ENCODE results near the gene EID1. TPM values are rescaled to one million over a fixed set of nuclear protein-coding genes. Genes with fewer than 3 reads are reported as not detected.

EID1 gene
- total RNA-seq, 1 experiment from 2014 or later, result 102 TPM

GRCh38 chr15:48833526-48834239 is 44.3 kb upstream of the EID1 start:
- Histone ChIP-seq H3K4me3 (ENCODE audit: low read depth in 2 of 2, low read length in 2 of 2) (no peak overlapping the region), H3K36me3 (ENCODE audit: control insufficient read depth, insufficient read depth, low read length) (no peaks in the 10 kb centered on the region), H3K4me1 (ENCODE audit: control insufficient read depth, insufficient read depth, low read length) (no peaks in the 10 kb centered on the region), H3K9me3 (ENCODE audit: control insufficient read depth, insufficient read depth, low read depth, low read length) (no peaks in the 10 kb centered on the region), H3K27me3 (ENCODE audit: control insufficient read depth, insufficient read depth, low read length) (no peaks in the 10 kb centered on the region; the same call in 1 of the 2 replicates), H3K27ac (ENCODE audit: low read length) (no peak overlapping the region)
- in situ Hi-C loops (cut with HindIII; ENCODE audit: low pct_unique_long_range_greater_than_20kb, low sequenced_read_pairs), result no loop called here
- TF ChIP-seq POLR2AphosphoS5 (IDR thresholded peaks at IDR 0.05; ENCODE audit: low read depth, low read length) (no peak), TCF7L2 (IDR thresholded peaks at IDR 0.05; ENCODE audit: low read depth, low read length) (no peak), SIN3A (IDR thresholded peaks at IDR 0.05; ENCODE audit: borderline replicate concordance, insufficient read depth, low read depth, low read length) (no peak)
- TF ChIP-seq, protein P1, sequence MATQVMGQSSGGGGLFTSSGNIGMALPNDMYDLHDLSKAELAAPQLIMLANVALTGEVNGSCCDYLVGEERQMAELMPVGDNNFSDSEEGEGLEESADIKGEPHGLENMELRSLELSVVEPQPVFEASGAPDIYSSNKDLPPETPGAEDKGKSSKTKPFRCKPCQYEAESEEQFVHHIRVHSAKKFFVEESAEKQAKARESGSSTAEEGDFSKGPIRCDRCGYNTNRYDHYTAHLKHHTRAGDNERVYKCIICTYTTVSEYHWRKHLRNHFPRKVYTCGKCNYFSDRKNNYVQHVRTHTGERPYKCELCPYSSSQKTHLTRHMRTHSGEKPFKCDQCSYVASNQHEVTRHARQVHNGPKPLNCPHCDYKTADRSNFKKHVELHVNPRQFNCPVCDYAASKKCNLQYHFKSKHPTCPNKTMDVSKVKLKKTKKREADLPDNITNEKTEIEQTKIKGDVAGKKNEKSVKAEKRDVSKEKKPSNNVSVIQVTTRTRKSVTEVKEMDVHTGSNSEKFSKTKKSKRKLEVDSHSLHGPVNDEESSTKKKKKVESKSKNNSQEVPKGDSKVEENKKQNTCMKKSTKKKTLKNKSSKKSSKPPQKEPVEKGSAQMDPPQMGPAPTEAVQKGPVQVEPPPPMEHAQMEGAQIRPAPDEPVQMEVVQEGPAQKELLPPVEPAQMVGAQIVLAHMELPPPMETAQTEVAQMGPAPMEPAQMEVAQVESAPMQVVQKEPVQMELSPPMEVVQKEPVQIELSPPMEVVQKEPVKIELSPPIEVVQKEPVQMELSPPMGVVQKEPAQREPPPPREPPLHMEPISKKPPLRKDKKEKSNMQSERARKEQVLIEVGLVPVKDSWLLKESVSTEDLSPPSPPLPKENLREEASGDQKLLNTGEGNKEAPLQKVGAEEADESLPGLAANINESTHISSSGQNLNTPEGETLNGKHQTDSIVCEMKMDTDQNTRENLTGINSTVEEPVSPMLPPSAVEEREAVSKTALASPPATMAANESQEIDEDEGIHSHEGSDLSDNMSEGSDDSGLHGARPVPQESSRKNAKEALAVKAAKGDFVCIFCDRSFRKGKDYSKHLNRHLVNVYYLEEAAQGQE (IDR thresholded peaks at IDR 0.05; ENCODE audit: insufficient read depth in 1 of 2, low read depth in 2 of 2, low read length in 1 of 2), result no peak
- TF ChIP-seq, protein P2, sequence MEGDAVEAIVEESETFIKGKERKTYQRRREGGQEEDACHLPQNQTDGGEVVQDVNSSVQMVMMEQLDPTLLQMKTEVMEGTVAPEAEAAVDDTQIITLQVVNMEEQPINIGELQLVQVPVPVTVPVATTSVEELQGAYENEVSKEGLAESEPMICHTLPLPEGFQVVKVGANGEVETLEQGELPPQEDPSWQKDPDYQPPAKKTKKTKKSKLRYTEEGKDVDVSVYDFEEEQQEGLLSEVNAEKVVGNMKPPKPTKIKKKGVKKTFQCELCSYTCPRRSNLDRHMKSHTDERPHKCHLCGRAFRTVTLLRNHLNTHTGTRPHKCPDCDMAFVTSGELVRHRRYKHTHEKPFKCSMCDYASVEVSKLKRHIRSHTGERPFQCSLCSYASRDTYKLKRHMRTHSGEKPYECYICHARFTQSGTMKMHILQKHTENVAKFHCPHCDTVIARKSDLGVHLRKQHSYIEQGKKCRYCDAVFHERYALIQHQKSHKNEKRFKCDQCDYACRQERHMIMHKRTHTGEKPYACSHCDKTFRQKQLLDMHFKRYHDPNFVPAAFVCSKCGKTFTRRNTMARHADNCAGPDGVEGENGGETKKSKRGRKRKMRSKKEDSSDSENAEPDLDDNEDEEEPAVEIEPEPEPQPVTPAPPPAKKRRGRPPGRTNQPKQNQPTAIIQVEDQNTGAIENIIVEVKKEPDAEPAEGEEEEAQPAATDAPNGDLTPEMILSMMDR (IDR thresholded peaks at IDR 0.05), result no peak
- intact Hi-C loops (cut with micrococcal nuclease; ENCODE audit: unreplicated experiment), result no loop called here
- no TSS peak for BruUV-seq (replicated peaks)
- POLR2A ChIA-PET, result no interaction called here
- DNase-seq (ENCODE audit: low read depth, low spot score) (no peak), ATAC-seq (no peak)
- CTCF ChIA-PET, result interaction anchor here (0.6 kb wide), 1 partner anchor 182 kb away, joined by 4 read pairs; no protein-coding TSS in a partner anchor

- Histone ChIP-seq H3K36me3 (ENCODE audit: control insufficient read depth, insufficient read depth, low read length) (no peaks in the 10 kb centered on the region), H3K27me3 (ENCODE audit: control insufficient read depth, insufficient read depth, low read length) (no peaks in the 10 kb centered on the region; the same call in 1 of the 2 replicates), H3K4me3 (ENCODE audit: low read depth in 2 of 2, low read length in 2 of 2) (no peak overlapping the region), H3K9me3 (ENCODE audit: control insufficient read depth, insufficient read depth, low read depth, low read length) (no peaks in the 10 kb centered on the region), H3K27ac (ENCODE audit: low read length) (no peak overlapping the region), H3K4me1 (ENCODE audit: control insufficient read depth, insufficient read depth, low read length) (no peaks in the 10 kb centered on the region)
- no peak for ATAC-seq
- intact Hi-C loops (cut with micrococcal nuclease; ENCODE audit: unreplicated experiment) (no loop called here), in situ Hi-C loops (cut with HindIII; ENCODE audit: low pct_unique_long_range_greater_than_20kb, low sequenced_read_pairs) (no loop called here)
- no peak for TF ChIP-seq POLR2AphosphoS5 (IDR thresholded peaks at IDR 0.05; ENCODE audit: low read depth, low read length)
- ChIA-PET POLR2A (no interaction called here), CTCF (no interaction called here)
- DNase-seq (ENCODE audit: low read depth, low spot score), result no peak
- no TSS peak for BruUV-seq (replicated peaks)
Observed at GRCh38 chr15:48834756-48835155, 43.2 kb upstream of the EID1 start.

- Histone ChIP-seq H3K4me1 (ENCODE audit: control insufficient read depth, insufficient read depth, low read length) (no peaks in the 10 kb centered on the region), H3K27ac (ENCODE audit: low read length) (no peak overlapping the region), H3K36me3 (ENCODE audit: control insufficient read depth, insufficient read depth, low read length) (no peaks in the 10 kb centered on the region), H3K27me3 (ENCODE audit: control insufficient read depth, insufficient read depth, low read length) (no peaks in the 10 kb centered on the region), H3K4me3 (ENCODE audit: low read depth in 2 of 2, low read length in 2 of 2) (no peak overlapping the region), H3K9me3 (ENCODE audit: control insufficient read depth, insufficient read depth, low read depth, low read length) (no peaks in the 10 kb centered on the region)
- in situ Hi-C loops (cut with HindIII; ENCODE audit: low pct_unique_long_range_greater_than_20kb, low sequenced_read_pairs) (no loop called here), intact Hi-C loops (cut with micrococcal nuclease; ENCODE audit: unreplicated experiment) (no loop called here)
- TF ChIP-seq POLR2AphosphoS5 (IDR thresholded peaks at IDR 0.05; ENCODE audit: low read depth, low read length) (no peak), TCF7L2 (IDR thresholded peaks at IDR 0.05; ENCODE audit: low read depth, low read length) (no peak), SIN3A (IDR thresholded peaks at IDR 0.05; ENCODE audit: borderline replicate concordance, insufficient read depth, low read depth, low read length) (no peak)
- TF ChIP-seq, protein P1 (IDR thresholded peaks at IDR 0.05; ENCODE audit: insufficient read depth in 1 of 2, low read depth in 2 of 2, low read length in 1 of 2), result no peak
- TF ChIP-seq, protein P2 (IDR thresholded peaks at IDR 0.05), result no peak
- CTCF ChIA-PET, result no interaction called here
- DNase-seq (ENCODE audit: low read depth, low spot score) (no peak), ATAC-seq (no peak)
- BruUV-seq (replicated peaks), result no TSS peak
- POLR2A ChIA-PET, result no interaction called here
Observed at GRCh38 chr15:48842501-48842900, 35.4 kb upstream of the EID1 start.
